Fibroblast of peridontal ligament (primary cell): ENCODE measurements around the gene ATP5MG.
"Not testable (repeated sequence)": the region's sequence is repeated elsewhere in the genome, so short reads cannot be mapped to it uniquely, and the experiment has no call there.

Experiments
- DNase-seq: peaks from one replicate; pipeline ENCODE4 v3.0.0-alpha.2; 2010; ENCODE audit errors: extremely low read depth

The ATP5MG gene

GRCh38 chr11:118406599-118407166 is 5.3 kb downstream of the ATP5MG start:
- DNase-seq = peak; percentile 57

- no peak for DNase-seq
Measured at GRCh38 chr11:118410055-118410745, 8.8 kb downstream of the ATP5MG start.

- DNase-seq = no peak
Measured at GRCh38 chr11:118411530-118411929, 10.1 kb downstream of the ATP5MG start.

GRCh38 chr11:118412921-118413320 is 11.5 kb downstream of the ATP5MG start:
- no peak for DNase-seq

- DNase-seq = no peak
Measured at GRCh38 chr11:118415062-118415738, 13.8 kb downstream of the ATP5MG start.

- peak; percentile 94 for DNase-seq
Measured at GRCh38 chr11:118415739-118416068, 14.3 kb downstream of the ATP5MG start.

- DNase-seq = not testable (repeated sequence)
Measured at GRCh38 chr11:118416900-118417299, 15.5 kb downstream of the ATP5MG start.

GRCh38 chr11:118417801-118418200 is 16.4 kb downstream of the ATP5MG start:
- DNase-seq = no peak

GRCh38 chr11:118418766-118419165 is 17.4 kb downstream of the ATP5MG start:
- no peak for DNase-seq

GRCh38 chr11:118427707-118428106 is 26.3 kb downstream of the ATP5MG start:
- DNase-seq = no peak

- no peak for DNase-seq
Measured at GRCh38 chr11:118430956-118431355, 29.6 kb downstream of the ATP5MG start.

GRCh38 chr11:118434123-118434552 is 32.7 kb downstream of the ATP5MG start:
- DNase-seq = peak; percentile 69

- DNase-seq = peak; percentile 33
Measured at GRCh38 chr11:118434553-118435289, 33.3 kb downstream of the ATP5MG start.

GRCh38 chr11:118435290-118435892 is 34.0 kb downstream of the ATP5MG start:
- no peak for DNase-seq

- peak; percentile 94 for DNase-seq
Measured at GRCh38 chr11:118435893-118436624, 34.7 kb downstream of the ATP5MG start, which contains the start of gene KMT2A. TSS of gene KMT2A (plus strand) at chr11:118436492. CDS start at chr11:118436513, 21 bp downstream.

- no peak for DNase-seq
Measured at GRCh38 chr11:118436639-118437207, 35.3 kb downstream of the ATP5MG start.

GRCh38 chr11:118437208-118438125 is 36.1 kb downstream of the ATP5MG start:
- DNase-seq = peak; percentile 32

GRCh38 chr11:118438314-118438931 is 37.0 kb downstream of the ATP5MG start:
- DNase-seq = peak; percentile 82

GRCh38 chr11:118439646-118440045 is 38.2 kb downstream of the ATP5MG start:
- no peak for DNase-seq
